ENCODE measurements around the gene EFCC1.
"Not testable (repeated sequence)": the region's sequence is repeated elsewhere in the genome, so short reads cannot be mapped to it uniquely, and the experiment has no call there.

Gene EFCC1

GRCh38 chr3:129085165-129085715, 84.1 kb downstream of the EFCC1 start:
- no peak for DNase-seq

GRCh38 chr3:129085818-129086217, 84.7 kb downstream of the EFCC1 start:
- no peak for DNase-seq

- DNase-seq = peak; percentile 82
These were observed 86.1 kb downstream of the EFCC1 start for GRCh38 chr3:129087138-129087702.

GRCh38 chr3:129087904-129088303, 86.8 kb downstream of the EFCC1 start:
- DNase-seq = peak; percentile 67

- DNase-seq = not testable (repeated sequence)
These were observed 87.2 kb downstream of the EFCC1 start for GRCh38 chr3:129088312-129088711.
